ENCODE measurements around the gene LHX3.

The LHX3 gene

DNA sequence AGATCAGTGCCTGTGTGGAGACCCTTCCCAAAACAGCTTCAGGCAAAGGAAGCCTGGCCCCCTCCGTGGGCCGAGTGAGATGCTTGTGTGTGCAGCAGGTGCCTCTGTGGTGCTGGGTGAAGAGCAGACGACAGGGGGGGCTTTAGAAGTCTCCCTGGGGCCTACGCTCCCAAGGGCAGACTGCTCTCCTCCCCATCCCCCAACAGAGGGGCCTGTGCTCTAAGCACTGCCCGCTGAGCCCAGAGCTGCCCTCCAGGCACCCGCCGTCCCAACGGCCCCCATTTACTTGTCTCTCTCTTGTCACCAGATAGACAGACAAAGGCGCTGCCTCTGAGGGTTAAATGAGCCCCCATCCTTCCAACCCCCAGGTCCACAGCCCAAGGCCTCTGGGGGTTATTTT, 2.7 kb upstream of the LHX3 start:
- DNase-seq (ENCODE audit: low read depth in 2 of 2) = no peak

DNA sequence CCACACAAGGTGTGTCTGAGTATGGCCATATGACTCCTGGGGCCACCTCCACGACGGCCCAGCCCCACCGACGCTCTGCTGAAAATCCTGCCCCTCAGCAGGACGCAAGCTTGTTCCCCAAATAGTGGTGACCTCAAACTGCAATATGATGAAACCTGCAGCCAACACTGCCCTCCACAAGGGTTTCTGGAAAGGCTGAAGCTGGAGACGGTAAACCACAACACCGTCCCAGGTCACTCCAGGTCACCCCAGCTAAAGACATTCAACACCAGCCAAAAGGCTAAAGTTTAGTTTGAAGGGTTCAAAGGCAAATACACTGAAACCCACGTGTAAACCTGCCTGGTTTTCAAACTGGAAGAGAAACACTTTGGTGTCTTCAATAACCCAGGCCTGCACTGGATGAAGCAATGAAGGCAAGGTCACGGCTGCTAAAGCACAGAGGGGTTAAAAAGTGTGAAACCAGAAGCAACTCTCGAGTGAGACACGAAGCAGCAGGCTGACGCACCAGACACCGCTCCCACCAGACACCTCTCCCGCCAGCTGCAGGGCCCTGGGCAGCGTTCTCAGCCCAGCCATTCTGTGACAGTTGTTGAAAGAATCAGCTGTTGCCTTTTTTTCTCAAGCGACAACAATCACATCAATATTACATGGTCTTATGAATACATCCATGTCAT, 1.8 kb upstream of the LHX3 start:
- no peak for DNase-seq (ENCODE audit: low read depth in 2 of 2)

DNA sequence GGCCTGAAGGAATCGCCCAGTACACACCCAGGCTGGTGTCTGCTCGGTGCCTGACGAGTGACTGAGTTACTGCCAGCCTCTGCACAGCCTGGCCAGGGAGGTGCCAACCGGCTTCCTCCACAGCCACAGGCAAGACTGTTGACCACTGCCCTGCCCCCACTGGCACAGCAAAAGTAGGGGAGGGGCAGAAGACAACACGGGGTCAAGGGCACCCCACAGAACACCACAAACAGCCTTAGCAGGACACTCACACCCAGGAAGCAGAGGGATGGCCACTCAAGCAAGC, 722 bp upstream of the LHX3 start:
- DNase-seq (ENCODE audit: low read depth in 2 of 2) = no peak

DNA sequence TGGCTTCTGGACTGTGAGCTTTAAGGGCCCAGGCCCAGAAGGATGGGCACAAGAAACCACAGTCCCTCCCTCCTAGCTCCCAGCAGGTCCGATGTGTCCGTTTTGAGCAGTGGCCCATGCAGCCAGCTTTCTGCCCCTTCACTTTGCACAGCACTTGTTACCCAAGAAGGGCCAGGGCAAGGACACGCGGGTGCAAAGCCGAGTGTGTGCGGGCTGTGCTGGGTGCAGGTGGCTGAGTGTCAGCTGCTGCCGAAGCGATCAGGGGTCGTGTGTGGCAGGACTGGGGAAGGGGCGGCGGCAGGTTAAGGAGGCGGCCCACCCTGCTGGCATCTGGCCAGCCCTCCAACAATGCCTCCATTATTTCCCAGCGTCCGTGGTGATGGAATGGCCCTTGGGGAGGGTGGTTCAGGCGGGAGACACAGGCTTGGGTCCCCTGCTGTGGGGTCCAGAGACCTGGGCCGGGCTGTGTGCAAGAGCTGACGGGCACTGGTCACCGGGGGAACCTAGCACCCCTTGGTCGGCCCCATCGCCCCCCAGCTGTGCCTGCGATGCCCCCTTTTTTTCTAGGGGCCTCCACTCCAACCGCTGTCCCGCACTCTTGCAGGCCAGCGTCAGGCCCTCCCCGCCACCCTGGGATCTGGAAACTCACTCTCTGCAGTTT, 653 bp downstream of the LHX3 start:
- no peak for DNase-seq (ENCODE audit: low read depth in 2 of 2)

DNA sequence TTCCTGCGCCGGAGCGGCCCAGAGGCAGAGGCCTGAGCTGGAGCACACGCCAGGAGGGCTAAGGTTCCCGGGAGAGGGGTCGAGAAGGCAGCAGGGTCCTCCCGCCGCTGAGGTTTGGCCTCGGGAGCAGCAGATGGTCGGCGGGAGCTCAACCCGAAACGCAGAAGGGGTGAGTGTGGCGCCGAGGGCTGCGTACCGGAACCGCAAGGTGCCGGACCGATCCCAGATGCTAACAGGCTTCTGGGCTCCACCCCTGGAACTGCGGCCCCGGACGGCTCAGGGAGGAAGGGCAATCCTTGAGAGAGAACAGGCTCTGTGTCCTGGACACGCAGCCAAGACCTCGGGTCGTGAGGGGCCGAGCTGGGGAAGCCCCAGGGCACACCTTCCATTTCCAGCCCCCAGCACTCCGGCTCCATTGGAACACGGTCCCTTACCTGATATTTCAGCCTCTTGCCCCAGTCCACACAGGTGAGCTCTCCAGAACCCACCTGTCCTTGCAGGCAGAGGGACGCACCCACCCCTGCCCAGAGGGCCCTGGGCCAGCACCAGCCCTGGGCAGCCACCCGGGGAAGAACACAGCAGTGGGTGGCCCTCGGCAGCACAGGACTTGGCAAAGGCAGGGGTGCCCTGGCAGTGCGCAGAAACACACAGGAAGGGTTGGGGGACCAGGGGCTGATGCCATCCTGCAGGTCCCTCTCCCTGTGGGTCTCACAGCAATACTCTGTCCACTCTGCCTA, 1.4 kb downstream of the LHX3 start:
- DNase-seq (ENCODE audit: low read depth in 2 of 2) = no peak

DNA sequence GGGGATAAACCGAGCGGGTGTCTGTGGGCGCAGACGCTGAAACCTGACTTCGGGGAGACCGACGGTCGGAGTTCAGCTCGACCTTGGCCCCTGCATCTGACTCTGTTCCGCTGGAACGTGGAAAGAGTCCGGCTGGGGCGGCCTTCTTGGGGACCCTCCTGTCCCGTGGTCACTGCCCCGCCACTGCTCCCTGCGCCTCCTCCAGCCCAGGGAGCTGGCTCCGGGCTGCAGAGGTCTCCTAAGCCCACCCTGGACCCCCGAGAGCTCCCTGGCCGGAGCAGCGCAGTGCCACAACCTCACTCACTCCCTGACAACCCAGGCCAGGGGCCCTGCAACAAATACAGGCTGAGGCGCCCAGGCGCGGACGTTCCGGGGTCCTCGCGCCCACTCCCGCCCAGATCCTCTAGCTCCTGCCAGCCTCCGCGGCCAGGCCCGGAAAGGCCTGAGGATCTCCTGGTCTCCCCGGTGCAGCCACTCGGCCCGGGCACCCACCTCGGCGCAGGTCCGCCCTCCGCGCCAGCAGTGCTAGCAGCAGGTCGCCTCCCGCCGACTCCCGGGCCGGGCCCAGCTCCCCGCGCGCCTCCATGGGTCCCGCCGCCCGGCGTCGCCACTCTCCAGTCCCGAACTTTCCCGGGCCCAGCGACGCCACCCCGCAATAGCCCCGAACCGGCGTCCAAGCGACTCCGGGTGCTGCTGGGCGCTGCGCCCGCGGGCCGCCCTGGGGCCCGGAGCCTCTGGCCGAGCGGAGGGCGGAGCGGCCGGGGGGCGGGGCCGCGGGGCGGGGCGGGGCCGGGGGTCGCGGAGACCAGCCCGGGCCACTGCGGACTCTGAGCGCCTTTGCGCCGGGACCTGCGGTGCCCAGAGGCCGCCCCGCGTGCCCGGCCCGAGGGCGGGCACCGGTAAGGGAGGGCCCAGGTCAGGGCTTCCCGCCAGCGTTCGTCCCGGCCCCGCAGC, 2.2 kb downstream of the LHX3 start:
- DNase-seq (ENCODE audit: low read depth in 2 of 2) = no peak

DNA sequence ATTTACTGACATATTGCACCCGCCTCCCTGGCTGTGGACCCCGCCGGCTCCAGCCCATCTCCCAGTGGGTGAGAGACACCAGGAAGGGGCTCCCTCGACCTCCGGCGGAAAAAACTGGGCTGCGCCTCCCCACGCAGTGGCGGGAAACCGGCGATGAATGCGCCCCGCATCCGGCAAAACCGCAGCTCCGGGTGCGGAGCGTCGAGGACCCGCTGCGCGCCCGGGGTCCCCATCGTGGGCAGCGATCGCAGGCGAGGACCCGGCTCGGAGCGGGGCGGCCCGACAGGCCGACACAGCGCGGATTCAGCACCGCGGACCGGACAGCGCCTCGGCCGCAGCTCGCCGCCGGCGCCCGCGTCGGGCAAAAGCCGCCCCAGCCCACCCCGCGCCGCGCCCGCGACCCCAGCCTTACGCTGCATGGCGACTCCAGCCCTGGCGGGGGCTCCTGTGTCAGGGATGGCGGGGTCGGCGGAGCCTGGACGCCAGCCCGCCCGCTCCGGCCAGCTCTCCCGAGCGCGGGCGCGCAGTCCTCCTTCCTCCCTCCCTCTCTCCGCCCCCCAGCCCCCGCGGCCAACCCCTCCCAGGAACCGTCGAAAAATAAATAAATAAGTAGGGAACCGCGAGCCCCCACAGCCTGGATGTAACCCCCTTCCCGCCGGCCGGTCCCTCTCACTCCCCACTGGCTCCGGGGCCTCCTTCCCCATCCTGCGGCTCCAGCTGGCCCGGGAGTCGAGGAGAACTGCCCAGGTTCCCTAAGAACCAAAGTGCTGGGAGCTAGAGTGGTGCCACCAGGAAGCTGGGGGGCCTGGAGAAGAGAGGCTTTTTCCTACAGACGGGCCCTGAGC, 3.1 kb downstream of the LHX3 start:
- DNase-seq (ENCODE audit: low read depth in 2 of 2) = no peak

DNA sequence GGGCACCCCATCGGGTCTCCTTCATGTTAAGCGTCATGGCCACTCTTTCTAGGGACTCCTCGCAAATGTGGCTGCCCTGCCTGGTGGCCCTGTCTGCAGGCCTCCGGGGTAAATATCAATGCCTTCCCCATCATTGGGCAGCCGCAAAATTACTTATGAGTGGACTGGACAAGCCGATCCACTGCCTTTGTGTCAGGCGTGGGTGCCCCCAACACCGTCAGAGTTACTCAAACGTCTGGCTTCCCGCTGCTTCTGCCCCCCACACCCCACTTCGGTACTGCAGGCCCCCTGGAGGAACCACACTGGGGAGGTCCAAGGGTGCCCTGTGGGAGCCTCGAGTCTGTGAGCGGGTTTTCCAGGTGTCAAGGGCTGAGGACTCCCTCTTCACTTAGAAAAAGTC, 3.8 kb downstream of the LHX3 start:
- no peak for DNase-seq (ENCODE audit: low read depth in 2 of 2)

DNA sequence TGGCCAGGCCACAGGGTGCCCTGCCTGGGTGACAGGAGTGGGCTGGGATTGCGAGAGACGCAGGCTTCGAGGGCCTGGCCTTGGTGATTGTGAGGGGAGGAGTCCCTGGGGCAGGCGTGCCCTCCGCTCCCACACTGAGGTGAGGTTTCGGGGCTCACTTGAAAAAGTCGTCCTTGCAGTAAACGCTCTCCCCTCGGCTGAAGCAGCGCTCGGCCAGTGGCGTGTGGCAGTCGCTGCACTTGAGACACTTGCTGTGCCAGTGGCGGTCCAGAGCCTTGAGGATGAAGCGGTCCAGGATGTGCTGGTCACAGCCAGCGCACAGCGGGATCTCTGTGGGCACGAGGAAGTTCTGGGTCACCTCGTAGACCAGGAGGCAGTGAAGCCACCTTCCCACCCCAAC, 4.5 kb downstream of the LHX3 start:
- DNase-seq (ENCODE audit: low read depth in 2 of 2) = no peak

DNA sequence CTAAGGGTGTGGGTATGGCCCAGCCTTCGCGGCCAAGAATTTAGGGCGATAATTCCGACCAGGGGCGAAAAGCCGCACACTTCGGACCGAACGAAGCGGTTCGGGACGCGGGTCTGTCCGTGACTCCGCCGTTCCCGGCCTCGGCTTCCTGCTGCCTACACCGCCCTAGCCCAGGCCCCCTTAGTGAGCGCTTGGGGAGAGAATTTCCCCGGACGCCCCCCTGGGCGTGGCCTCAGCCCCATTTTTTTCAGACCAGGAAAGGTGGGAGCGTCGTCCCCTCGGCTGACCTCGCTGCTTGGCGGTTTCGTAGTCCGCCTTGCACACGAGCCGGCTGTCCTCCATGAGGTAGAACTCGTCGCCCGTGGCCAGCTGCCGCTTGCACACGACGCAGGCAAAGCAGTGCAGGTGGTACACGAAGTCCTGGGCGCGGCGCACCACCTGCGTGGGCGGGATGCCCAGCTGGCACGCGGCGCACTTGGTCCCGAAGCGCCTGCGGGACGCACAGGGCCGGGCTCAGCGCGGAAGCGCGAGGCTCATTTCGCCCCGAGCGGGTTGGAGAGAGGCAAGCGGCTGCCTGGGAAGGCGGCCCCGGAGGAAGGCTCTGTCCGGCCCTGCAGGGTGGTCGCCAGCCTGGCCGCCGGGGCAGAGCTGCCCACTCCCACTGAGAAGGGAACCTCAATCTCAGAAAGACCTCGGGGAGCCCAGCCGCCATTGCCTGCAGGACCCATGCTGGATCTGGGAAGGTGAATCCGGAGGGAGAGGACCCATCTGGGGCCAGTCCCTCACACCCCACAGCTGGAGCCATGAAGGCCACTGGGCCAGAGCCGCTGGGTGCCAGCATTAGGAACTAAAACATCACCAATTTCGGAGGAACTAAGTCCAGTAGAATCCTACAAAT, 5.3 kb downstream of the LHX3 start:
- no peak for DNase-seq (ENCODE audit: low read depth in 2 of 2)

DNA sequence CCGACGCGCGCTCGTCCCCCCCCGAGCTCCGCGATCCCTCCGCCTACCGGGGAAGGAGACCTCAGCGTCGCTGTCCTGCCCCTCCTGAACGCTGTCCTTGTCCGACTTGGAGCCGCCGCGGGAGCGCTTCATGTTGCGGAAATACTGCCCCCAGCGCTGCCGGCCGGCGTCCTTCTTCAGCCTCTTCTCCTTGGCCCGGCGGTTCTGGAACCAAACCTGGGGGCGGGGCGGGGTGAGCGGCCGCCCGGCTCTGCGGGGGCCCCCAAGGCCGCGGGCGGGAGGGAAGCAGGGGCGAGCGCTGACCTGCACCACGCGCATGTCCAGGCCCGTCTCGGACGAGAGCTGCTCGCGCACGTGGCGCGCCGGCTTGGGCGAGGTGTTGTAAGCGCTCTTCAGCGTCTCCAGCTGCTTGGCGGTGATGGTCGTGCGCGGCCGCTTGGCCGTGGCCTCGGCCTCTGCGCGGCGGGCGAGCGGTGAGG, 6.3 kb downstream of the LHX3 start:
- no peak for DNase-seq (ENCODE audit: low read depth in 2 of 2)

DNA sequence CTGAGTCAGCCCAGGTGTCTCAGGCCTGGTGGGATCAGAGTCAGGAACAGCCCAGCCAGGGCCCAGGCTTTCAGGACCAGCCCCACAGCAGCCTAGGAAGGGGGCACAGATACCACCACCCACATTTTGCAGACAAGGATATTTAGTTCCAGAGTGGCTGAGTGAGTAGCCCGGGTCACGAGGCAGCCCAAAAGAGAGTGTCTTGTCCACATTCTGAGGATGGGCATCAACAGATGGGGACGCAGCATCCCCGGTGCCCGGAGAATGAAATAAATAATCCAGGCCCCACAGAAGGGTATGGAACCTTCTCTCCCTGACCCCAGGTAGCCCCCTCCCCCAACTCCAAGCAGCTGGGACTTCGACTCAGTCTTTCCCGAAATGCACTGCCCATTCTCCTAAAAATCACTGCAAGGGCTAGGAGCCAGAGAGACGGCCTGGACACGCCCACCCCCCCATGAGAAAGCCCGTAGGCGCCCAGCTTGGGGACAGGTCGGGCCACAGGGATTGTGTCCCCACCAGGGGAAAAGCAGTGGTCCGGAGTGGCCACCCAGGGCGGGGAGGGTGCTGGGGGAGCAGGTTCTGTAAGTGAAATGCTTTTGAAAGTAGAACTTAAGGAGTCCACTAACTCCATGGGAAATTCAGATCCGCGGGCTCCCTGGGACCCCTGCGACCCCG, 6.9 kb downstream of the LHX3 start:
- DNase-seq (ENCODE audit: low read depth in 2 of 2) = no peak

DNA sequence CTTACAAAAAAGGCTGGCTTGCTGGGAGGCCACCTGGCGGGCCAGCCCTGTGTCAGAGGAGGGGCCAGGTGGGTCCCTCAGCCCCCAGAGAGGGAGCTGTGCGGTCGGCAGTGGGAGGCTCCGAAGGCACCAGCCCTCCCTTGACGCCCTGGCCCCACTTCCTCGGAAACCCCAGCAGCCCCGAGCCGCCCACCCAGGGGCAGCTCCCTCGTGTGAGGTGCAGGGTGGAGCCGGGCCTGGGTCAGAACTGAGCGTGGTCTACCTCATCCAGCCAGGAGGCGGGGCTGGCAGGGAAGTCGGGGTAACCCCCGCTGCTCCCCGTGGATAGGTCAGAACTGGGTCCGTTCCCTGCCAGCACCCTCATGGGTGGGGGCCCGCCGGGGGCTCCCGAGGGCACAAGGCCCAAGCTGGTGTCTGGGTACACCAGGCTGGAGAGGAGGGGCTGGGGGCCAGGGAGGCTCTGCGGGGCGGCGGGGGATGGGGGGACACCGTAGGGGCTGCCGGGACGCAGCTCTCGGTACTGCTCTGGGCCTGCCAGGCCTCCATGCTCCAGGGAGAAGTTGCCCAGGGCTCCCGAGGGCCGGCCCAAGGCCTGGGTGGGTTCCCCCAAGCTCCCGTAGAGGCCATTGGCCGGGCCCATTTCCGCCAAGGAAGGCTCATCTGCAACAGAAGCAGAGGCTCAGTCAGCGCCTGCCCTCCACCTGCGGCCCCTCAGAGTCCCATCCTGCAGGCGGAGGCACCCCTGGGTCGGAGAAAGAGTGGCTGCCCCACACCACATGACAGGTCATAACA, 7.6 kb downstream of the LHX3 start:
- no peak for DNase-seq (ENCODE audit: low read depth in 2 of 2)

DNA sequence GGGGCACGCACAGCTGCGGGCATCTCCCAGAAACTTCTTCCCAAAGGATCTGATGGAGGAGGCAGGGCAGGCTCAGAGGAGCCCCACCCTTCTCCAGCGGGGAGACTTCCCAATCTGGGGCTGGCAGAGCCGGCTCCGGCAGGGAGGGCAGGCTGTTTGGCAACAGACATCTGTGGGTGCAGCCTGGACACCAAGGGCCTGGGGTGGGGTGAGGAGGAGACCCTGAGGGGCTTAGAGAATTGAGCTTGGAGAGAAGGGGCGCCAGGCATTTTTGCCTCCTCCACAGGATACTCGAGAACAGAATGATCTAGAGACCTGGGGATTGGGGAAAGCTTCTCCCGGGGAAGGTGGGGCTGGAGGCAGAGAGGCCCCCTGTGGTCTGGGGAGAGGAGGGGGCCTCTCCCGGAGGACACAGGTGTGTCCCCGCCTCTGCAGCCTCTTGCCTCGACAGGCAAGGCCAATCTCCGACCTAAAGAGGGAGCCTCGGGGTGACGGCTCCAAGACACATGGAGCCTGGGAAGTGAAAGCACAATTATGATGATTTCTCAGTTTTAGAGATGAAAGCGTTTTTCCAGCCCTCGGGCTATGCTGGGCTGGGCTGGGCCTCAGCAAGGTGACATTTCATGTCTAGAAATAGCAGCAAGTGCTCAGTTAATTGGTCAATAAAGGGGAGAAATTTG, 8.4 kb downstream of the LHX3 start:
- DNase-seq (ENCODE audit: low read depth in 2 of 2) = no peak

DNA sequence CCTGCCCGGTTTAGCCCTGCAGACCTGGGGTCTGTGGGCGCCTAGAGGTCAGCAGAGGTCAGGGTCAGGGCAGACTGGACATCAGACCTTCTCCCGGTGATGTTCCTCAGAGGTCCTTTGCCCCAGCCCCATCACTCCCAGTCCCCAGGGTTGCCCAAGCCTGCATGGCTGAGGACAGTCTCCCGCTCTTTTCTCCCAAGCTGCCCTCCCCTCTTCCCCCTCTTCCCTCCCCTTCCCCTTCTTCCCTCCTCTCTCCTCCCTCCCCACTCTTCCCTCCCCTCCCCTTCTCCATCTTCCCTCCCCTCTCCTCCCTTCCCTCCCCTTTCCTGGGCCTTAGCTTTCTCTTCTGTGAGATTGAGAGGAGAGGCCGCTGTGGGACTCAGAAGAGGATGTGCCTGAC, 10.4 kb downstream of the LHX3 start:
- DNase-seq (ENCODE audit: low read depth in 2 of 2) = no peak

DNA sequence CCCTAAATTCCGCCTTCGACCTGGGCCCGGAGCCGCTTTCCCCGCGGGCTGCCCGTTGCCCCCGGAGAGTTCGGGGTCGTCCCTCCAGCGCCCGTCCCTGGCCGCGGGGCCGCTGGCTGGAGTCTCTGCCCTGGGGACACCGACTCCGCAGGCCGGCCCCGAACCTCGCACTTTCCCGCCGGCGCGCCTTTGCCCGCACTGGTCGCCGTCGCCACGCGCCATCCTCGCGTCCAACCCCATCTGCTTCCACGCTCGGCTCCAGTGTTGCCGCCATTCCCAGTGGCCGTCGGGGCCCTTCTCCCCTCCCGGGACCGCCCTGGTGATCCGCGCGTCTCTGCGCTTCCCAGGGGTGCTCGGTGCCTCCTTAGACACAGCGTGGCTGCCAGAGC, 11.0 kb downstream of the LHX3 start:
- DNase-seq (ENCODE audit: low read depth in 2 of 2) = no peak

DNA sequence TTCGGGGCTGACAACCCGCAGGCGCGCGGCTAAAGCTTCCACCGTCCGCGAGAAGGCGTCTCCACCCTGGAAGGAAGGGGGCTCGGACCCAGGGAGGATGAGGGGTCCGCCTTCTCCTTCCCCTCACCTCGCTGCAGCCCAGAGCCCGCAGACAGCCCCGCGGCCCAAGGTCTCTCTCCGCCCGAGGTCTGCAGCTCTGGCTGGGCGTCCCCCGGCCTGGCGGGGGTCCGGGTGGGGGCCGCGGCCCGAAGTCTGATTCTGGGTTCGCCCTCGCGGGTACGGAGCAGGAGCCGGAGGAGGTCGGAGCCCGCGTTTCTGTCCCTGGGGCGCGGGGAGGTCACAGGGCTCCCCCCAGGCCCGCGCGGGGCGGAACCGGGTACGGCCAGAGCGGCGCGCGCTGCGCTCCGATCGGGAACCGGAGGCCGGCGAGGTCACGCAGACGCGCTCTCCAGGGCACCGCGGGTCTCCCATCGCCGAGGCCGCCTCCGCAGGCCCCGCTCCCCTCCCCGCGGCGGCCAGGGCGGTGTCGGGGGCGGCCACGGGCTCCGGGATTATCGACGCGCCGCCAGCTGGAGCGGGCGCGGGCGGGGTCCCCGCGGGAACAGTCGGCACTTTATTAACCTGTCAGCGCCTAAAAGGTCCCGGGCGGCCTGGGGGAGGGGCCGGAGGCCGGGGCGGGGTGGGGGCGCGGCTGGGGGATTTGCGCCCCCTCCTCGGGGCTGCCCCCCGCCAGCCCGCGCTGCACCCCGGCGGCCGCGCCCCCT, 11.6 kb downstream of the LHX3 start:
- no peak for DNase-seq (ENCODE audit: low read depth in 2 of 2)

Data from stimulated activated CD8-positive, alpha-beta memory T cell treated with anti-CD3 and anti-CD28 coated beads, Interleukin-7, amount 100 ng/mL, for 1 hour (primary cell).